ENCODE measurements around the gene CLDN9. TPM values are rescaled to one million over a fixed set of nuclear protein-coding genes. Genes with fewer than 3 reads are reported as not detected.

CLDN9 gene
- total RNA-seq, 1 experiment from 2014 or later, result not detected

DNA sequence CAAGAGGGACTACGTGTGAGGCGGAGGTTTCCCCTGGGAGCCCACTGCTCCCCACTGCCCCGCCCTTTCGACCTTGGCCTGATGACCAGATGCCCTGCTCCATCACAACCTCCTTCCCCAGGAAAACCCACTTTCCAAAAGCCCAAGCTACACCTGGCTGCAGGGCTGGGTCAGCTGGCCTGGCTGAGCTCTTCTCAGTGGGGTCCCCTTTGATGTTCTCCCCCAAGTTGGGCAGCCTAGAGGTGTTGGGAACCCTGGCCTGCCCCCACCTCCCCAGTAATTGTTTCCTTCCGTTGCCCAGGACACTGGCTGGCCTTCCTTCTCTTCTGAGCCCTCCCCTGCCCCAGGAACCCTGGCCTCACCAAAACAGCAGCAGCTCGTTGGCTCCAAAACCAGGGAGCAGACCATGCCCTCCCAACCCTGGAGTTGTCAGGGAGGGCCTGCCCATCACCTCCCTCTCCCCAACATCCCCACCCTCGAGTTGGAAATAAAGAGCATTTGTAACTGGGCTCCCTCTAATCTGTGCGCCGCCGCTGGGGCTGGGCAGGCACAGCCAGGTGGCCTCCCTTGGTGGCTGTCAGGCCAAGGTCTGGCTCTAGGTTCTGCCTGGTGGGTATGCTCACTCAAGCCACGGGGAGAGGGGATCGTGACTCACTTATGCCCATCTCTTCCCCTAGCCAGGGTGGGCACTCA is 1.4 kb downstream of the CLDN9 start:
- DNase-seq (ENCODE audit: low spot score), result no peak
- in situ Hi-C loops (cut with HindIII; ENCODE audit: low sequenced_read_pairs), result no loop called here

DNA sequence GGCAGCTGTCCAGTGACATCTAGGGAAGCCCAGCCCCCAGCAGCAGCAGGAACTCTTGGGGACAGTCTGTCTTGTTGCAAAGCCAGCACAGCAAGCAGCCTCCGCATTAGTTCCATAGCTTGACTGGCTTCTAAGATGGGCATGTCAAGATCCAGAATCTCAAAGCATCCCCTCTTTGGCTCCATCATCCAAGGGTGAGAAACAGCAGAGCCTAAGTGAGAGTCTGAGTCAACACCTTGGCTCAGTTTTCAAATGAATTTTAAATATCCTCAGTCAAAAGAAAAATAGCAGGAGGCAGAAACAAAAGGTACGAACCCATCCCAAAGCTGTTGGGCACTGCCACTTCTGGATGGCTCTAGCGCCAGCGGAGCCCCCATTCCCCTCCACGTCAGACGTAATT is 2.2 kb downstream of the CLDN9 start:
- no peak for DNase-seq (ENCODE audit: low spot score)
- in situ Hi-C loops (cut with HindIII; ENCODE audit: low sequenced_read_pairs), result no loop called here

DNA sequence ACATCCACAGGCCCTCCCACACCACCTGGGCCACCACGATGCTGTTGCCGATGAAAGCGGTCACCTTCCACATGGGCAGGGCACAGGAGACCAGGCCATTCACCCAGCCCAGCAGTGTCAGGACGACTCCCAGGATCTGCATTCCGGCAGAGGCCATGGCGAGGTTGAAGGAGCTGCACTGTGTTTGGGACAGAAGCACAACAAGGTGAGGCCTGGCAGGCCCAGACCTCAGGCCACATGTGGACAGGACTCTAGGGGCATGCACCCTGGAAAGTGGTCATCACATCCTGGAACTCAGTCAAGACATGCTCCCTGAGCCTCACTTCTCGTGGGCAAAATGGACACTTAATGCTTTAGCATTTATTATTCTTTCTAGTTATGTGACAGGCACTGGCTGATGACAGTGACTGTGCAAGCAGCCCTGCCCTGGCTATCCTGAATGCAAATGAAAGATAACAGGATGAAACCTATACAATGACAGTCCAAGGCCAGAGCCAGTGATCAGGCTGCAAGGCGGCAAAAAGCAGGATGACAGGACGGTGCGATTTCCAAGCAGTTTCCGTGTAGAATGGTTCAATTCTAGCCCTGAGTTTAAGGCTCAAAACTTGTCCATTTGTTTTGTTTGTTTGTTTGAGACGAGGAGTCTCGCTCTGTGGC is 3.3 kb downstream of the CLDN9 start:
- no peak for DNase-seq (ENCODE audit: low spot score)
- in situ Hi-C loops (cut with HindIII; ENCODE audit: low sequenced_read_pairs), result no loop called here

DNA sequence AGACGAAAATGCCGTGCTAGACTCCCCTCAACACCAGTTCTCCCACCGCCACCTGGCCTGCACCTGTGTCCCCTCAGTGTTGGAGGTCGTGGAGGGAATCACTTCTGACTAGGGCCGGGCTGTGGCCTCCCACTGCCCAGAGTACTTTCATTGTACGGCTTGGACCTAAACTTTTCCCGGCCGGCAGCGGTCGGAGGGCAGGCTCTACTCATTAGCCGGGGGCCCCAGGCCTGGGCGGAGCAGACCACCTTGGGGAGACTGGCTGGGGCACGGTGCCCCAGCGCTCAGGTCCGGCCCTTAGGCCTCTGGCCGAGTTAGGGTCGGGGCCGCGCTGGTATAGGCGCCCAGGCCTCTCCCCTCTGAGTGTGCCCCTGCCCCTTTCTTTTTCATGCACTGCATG is 4.6 kb downstream of the CLDN9 start:
- in situ Hi-C loops (cut with HindIII; ENCODE audit: low sequenced_read_pairs), result no loop called here
- DNase-seq (ENCODE audit: low spot score), result no peak

DNA sequence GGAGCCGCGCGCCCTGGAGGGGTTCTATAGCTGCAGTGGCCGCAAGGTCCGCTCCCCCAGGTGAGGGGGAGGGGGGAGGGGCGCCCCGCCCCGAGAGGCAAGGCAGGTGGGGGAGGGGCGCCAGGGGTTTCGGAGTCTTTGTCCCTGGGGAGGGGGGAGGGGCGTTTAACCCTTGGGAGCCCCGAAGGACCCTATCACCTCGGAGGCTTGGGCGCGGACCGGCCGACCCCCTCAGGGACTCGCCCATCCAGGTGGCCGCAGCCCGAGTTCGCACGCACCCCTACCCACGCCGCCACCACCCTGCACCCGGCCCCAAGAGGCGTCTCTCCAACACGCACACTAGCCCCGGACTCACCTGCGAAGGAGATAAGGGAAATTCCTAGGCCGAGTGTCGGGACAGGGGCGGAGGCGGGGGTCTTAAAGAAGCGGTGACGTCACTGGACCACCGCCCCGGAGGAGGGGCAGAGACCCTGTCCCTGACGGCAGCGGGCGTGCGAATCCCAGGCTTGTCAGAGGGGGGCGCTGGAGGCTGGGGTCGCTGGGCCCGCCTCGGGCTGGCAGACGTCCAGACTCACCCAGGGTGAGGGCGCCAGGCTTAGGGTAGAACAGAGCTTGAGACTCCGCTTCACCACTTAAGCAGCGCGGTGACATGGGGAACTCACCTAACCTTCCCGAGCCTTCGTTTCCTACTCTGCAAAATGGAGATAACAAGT is 5.2 kb downstream of the CLDN9 start, which contains the start of gene CLDN6:
TSS of gene CLDN6 (minus strand) at position 390 of the 713 bp plus-strand sequence. CDS start 2,162 bp downstream, outside the sequence.
- in situ Hi-C loops (cut with HindIII; ENCODE audit: low sequenced_read_pairs), result no loop called here
- DNase-seq (ENCODE audit: low spot score), result no peak

DNA sequence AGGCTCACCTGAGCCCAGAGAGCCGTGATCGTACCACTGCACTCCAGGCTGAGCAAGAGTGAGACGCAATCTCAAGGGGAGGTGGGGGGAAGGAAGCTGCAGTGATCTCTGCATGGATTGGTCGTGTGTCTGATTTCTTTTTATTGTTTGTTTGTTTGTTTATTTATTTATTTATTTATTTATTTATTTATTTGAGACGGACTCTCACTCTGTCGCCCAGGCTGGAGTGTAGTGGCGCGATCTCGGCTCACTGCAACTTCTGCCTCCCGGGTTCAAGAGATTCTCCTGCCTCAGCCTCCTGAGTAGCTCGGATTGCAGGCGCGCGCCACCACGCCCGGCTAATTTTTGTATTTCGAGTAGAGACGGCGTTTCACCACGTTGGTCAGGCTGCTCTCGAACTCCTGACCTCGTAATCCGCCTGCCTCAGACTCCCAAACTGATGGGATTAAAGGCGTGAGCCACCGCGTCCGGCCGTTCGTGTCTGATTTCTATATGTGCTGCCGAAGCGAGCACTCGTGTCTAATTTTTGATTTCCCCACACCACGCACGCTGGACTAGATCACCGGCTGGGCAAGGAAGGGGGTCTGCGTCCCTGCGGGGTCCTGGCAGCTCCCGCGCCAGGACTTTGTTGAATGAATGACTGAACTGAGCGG is 7.0 kb downstream of the CLDN9 start:
- no peak for DNase-seq (ENCODE audit: low spot score)
- in situ Hi-C loops (cut with HindIII; ENCODE audit: low sequenced_read_pairs), result no loop called here

DNA sequence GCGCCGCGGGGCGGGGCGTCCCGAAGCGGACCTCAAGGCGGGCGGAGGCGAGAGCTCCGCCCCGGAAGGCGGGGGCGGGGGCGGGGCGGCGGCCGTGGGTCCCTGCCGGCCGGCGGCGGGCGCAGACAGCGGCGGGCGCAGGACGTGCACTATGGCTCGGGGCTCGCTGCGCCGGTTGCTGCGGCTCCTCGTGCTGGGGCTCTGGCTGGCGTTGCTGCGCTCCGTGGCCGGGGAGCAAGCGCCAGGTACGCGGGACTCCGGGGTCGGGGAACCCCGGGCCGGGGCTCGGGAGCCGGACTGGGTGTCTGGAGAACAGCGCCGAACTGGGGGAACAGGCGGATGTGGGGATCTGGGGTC is 7.5 kb downstream of the CLDN9 start, which contains the start of gene TNFRSF12A:
TSS of gene TNFRSF12A (plus strand) at position 122 of the 357 bp plus-strand sequence. CDS start at position 152, 30 bp downstream.
- in situ Hi-C loops (cut with HindIII; ENCODE audit: low sequenced_read_pairs), result no loop called here
- peak; percentile 54 for DNase-seq (ENCODE audit: low spot score)

DNA sequence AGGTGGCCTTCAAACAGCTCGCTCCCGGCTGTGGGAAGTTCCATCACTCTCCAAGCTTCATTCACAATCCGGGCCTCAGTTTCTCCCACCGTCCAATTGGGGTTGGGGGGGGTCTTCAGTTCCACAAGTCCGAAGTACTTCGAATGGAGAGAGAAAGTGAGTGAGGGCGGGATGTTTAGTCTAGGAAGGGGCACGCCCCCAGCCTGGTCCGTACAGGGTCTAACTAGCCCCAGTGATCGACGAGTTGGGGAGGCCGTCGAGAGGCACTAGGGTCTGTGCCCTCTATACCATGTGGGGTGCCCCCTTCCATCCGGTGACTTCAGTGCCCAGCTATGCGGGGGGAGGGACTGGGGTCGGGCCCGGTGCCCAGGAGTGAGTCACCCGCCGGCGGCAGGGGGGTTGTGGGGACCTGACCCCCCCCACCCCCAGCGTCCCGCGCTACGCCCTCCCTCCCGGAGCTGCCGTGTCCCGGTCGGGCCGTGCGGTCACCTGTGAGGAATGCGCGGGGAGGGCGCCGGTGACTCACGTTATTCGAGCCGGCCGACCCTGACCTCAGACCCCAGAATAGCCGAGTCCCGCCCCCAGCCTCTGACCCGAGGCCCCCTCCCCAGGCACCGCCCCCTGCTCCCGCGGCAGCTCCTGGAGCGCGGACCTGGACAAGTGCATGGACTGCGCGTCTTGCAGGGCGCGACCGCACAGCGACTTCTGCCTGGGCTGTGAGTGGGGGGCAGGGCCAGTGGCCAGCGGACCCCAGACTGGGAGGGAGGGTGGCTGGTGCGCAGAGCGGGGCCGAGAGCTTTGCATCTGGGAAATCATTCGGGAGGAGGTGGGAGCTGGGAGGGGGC is 8.1 kb downstream of the CLDN9 start:
- in situ Hi-C loops (cut with HindIII; ENCODE audit: low sequenced_read_pairs), result no loop called here
- DNase-seq (ENCODE audit: low spot score), result peak; percentile 41

DNA sequence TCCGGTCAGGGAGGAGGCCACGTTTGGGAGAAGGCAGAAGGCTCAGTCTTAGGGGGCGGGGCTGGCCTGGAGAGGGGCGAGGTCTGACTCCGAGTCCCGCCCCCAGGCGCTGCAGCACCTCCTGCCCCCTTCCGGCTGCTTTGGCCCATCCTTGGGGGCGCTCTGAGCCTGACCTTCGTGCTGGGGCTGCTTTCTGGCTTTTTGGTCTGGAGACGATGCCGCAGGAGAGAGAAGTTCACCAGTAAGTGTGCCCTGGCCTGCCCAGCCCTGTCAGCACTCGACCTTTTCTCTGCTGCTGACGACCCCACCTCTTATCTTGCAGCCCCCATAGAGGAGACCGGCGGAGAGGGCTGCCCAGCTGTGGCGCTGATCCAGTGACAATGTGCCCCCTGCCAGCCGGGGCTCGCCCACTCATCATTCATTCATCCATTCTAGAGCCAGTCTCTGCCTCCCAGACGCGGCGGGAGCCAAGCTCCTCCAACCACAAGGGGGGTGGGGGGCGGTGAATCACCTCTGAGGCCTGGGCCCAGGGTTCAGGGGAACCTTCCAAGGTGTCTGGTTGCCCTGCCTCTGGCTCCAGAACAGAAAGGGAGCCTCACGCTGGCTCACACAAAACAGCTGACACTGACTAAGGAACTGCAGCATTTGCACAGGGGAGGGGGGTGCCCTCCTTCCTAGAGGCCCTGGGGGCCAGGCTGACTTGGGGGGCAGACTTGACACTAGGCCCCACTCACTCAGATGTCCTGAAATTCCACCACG is 8.9 kb downstream of the CLDN9 start:
- in situ Hi-C loops (cut with HindIII; ENCODE audit: low sequenced_read_pairs), result no loop called here
- DNase-seq (ENCODE audit: low spot score), result peak; percentile 69

DNA sequence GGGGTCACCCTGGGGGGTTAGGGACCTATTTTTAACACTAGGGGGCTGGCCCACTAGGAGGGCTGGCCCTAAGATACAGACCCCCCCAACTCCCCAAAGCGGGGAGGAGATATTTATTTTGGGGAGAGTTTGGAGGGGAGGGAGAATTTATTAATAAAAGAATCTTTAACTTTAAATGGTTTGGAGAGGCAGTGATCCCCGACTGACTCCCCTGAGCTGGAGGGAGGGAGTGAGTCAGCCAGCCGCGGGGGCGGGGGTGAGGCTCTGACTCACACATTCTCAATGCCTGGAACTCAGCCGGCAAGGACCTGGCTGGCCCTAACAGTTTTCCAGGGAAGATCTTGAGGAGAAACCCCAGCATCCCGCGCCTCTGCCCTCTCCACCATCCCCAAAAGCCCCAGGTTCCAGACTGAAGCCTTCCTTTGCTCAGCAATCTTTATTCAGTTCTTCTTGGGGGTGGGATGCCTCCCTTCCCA is 9.5 kb downstream of the CLDN9 start:
- in situ Hi-C loops (cut with HindIII; ENCODE audit: low sequenced_read_pairs), result no loop called here
- peak; percentile 62 for DNase-seq (ENCODE audit: low spot score)

DNA sequence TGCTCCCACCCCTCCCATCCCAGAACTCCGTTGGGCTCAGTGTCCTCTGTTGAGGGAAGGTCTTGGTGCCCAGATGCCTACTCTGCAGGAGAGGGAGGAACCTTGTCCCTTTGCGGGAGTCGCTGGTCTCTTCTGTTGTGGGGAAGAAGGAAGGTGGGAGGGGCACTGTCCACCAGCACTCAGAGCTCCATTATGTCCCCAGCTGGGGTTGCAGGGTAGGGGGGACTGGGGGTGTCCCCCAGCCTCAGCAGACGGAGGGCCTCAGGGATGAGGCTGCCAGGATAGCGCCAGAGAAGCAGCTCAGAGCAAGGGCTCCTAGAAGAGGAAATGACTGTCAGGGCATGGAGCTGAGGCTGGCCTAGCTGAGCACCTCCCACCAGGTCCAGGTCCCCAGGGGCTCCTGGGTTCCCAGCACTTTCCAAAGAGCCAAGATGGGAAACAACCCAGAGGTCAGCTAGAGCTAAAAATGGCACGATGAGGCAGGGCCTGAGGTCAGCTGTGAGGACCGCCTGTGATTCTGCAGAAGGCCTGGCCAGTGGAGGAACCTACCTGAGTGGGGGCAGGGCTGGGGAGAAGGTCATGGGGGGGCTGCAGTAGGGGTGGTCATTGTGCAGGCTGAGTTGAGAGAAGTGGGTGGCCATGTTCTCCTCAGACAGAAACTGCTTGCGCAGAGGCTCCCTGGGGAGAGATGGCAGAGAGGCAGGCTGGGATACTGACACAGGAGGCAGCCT is 10.1 kb downstream of the CLDN9 start:
- in situ Hi-C loops (cut with HindIII; ENCODE audit: low sequenced_read_pairs), result no loop called here
- DNase-seq (ENCODE audit: low spot score), result peak; percentile 24

DNA sequence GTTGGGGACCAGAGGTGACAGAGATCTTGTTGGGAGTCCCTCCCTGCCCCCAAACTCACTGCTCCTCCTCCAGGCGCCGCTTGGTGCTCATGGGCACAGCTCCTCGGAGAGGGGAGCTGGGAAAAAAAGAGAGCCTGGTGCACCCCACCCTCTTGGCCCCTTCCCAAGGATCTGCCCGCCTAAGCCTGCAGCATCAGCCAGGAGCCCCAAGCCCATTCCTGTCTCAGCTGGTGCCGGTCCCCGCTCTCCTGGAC is 10.6 kb downstream of the CLDN9 start:
- DNase-seq (ENCODE audit: low spot score), result peak; percentile 70
- in situ Hi-C loops (cut with HindIII; ENCODE audit: low sequenced_read_pairs), result no loop called here

DNA sequence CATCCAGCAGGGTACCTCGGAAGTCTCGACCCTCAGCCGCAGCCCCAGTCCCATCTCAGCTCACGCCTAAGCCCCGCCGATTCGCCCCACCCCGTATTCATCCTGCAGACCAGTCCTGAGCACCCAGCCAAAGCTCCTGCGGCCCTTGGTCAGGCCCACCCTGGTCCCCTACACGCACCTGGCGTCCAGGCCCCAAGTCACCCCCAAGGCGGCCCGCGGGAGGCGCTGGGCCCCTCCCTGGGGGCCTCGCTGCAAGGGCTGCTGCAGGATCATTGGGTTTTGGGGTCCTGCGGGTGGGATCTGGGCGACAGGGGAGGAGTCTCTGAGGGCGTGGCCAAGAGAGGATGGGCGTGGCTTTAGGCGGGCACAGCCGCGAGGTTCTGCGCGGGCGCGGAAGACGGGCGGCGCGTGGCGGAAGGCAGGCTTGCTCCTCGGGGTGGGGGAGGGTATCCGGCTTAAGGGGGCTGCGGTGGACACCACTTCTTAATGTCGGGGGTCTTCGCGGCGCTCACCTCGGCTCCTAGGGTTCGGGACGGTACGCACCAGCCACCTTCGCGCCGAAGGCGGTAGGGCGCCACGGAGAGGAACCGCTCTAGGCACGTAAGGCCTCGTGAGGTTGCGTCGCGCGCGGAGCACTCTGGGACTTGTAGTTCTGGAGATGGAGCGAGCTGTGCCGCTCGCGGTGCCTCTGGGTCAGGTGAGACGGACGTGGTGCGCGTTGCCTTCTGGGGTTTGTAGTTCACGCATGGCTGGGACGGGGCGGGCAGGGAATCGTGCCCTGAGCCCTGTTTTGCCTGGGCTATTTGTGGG is 11.2 kb downstream of the CLDN9 start, which contains the start of the genes HCFC1R1 and THOC6:
TSS of gene HCFC1R1 (minus strand) at position 274 of the 810 bp plus-strand sequence. CDS start at position 273, 1 bp downstream.
TSS of gene THOC6 (plus strand) at position 367 of the 810 bp plus-strand sequence. CDS start at position 659, 292 bp downstream.
- peak; percentile 99 for DNase-seq (ENCODE audit: low spot score)
- in situ Hi-C loops (cut with HindIII; ENCODE audit: low sequenced_read_pairs), result no loop called here

DNA sequence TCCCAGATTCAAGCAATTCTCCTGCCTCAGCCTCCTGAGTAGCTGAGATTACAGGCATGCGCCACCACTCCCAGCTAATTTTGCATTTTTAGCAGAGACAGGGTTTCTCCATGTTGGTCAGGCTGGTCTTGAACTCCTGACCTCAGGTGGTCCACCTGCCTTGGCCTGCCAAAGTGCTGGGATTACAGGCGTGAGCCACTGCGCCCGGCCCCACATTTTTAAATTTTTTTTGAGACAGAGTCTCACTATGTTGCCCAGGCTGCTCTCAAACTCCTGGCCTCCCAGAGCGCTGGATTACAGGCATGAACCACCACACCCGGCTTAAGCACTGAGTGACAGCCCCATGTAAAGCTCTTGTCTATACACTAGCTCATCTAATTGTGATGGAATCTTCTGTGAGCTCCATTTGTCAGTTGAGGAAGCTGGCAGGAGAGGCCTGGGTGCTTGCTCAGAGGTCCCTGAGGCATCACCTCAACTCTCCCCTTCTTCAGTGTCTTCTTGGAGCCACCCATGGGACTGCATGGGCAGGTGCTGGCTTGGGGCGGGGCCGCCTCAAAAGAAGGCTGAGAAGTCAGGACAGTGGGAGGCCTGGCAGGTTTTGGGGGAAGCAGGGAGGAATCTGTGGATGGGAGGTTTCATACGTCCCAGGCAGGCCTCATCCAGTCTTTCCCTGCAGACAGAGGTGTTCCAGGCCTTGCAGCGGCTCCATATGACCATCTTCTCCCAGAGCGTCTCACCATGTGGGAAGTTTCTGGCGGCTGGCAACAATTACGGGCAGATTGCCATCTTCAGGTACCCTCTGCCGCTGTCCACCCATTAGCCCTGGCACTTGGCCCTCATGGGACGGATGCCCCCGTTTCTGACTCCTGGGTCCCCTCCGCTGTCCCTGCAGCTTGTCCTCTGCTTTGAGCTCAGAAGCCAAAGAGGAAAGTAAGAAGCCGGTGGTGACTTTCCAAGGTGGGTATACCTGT is 12.6 kb downstream of the CLDN9 start:
- DNase-seq (ENCODE audit: low spot score), result no peak
- in situ Hi-C loops (cut with HindIII; ENCODE audit: low sequenced_read_pairs), result no loop called here

DNA sequence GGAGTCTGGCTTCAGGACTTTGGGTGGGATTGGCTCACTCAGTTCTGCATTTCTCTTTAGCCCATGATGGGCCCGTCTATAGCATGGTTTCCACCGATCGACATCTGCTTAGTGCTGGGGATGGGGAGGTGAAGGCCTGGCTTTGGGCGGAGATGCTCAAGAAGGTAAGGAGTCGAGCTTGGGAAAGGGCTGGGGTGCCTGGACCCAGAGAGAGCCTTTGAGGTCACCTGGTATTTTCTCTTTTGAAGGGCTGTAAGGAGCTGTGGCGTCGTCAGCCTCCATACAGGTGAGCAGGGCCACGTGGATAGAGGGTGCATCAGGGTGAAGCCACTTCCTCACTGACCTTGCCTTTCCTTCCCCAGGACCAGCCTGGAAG is 13.3 kb downstream of the CLDN9 start:
- in situ Hi-C loops (cut with HindIII; ENCODE audit: low sequenced_read_pairs), result no loop called here
- no peak for DNase-seq (ENCODE audit: low spot score)

All from G401 (cell line).